22Rv1 (cell line): ENCODE data around the gene NOL7.

Experiments used
- H3K27ac ChIP-seq: fragments of 450-650 bp; 2 replicates; pipeline ENCODE4 v1.5.1; 2017
- ZFX ChIP-seq: fragments of 450-650 bp; IDR thresholded peaks from 2 replicates; pipeline ENCODE4 v1.6.1; 2017; ENCODE audit warnings: antibody characterized with exemption, borderline replicate concordance
- TF ChIP-seq, protein P1 (sequence below): fragments of 450-650 bp; IDR thresholded peaks from 2 replicates; pipeline ENCODE4 v1.5.1; 2017; ENCODE audit warnings: mild to moderate bottlenecking

Gene NOL7

DNA sequence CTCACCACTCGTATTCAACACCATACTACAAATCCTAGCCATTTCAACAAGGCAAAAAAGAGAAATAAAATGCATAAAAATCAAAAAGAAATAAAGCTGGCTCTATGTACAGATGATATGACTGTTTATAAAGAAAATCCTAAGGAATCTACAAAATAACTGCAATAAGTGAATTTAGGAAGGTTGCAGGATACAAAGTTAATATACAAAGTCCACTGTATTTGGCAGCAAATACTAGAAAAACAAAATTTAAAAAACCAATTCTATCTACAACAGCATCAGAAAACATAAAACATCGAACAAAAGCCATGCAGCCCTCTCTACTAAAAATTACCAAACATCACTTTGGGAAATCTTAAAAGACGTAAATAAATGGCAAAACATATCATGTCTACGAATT lies 48.9 kb downstream of the NOL7 start:
- no peak overlapping the region for H3K27ac ChIP-seq
- TF ChIP-seq, protein P1, sequence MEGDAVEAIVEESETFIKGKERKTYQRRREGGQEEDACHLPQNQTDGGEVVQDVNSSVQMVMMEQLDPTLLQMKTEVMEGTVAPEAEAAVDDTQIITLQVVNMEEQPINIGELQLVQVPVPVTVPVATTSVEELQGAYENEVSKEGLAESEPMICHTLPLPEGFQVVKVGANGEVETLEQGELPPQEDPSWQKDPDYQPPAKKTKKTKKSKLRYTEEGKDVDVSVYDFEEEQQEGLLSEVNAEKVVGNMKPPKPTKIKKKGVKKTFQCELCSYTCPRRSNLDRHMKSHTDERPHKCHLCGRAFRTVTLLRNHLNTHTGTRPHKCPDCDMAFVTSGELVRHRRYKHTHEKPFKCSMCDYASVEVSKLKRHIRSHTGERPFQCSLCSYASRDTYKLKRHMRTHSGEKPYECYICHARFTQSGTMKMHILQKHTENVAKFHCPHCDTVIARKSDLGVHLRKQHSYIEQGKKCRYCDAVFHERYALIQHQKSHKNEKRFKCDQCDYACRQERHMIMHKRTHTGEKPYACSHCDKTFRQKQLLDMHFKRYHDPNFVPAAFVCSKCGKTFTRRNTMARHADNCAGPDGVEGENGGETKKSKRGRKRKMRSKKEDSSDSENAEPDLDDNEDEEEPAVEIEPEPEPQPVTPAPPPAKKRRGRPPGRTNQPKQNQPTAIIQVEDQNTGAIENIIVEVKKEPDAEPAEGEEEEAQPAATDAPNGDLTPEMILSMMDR: no peak
- no peak for TF ChIP-seq ZFX

DNA sequence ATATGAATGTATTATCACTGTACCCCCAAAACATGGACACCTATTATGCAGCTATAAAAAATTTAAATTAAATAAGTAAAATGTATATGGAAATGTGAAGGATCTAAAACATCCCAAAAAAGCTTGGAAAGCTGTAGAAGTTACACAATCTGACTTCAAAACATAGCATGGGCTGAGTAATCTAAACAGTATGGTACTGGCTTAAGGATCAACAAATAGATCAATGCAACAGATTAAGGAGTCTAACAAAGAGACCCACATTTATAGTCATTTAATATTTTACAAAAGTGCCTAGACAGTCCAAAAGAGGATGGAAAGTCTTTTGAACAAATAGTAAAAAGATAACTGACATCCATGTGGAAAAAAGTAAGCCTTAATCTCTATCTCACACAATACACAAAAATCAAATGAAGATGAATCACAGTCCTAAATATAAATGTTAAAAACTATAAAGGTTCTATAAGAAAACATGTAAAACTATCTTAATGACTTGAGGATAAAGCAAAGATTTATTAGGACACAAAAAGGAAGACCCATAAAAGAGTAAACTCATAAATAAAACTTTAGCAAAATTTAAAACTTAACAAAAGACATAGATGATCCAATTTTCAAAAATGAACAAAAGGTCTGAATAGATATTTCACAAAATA lies 49.7 kb downstream of the NOL7 start:
- no peak overlapping the region for H3K27ac ChIP-seq
- TF ChIP-seq, protein P1: no peak
- TF ChIP-seq ZFX: no peak

DNA sequence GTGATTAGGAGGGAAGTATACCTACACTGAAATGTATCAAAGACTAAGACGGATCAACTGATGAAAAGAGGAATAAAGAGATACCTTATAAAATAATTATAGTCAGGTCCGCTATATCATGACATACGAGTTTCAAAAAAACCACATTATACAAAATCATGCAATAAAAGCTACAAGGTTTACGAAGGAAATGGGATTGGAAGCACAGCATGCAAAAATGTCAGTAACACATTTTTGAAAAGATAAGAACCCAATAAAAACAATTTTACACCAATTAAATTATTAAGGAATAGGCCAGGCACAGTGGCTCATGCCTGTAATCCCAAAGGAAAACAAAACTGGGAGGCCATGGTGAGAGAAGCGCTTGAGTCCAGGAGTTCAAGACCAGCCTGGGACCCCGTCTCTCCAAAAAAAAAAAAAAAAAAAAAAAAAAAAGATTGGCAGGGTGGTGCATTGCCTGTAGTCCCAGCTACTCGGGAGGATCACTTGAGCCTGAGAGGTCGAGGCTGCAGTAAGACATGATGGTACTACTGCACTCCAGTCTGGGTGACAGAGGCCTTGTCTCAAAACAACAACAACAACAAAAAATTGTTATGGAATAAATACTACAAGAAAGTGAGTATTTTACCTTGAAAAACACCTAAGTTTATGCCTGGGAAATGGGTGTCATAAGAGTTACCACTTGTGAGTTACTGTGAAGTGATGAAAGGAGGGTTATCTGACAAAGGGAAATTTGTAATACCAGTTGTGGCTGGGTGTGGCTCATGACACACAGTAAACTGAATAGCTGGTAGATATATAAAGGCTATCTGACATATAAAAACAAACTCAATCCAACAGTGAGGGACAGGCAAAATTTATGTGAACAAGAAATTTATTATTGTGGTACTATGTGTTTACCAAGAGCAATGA lies 51.3 kb downstream of the NOL7 start:
- H3K27ac ChIP-seq: no peak overlapping the region
- TF ChIP-seq, protein P1: no peak
- no peak for TF ChIP-seq ZFX

DNA sequence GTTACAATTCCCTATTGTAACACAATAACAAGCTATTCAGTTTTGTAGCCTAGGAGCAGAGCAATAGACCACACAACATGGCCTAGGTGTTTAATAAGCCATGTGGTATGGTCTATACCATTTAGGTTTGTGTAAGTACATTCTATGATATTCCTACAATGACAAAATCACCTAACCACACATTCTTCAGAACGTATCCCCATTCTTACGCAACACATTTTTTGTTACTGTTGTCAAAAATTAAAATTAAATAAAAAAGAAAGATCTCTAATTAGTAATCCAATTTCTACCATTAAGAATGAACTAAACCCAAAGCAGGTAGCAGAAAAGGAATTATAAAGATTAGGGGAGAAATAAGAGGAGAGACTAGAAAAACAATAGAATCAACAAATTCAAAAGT lies 52.5 kb downstream of the NOL7 start:
- H3K27ac ChIP-seq: no peak overlapping the region
- TF ChIP-seq, protein P1: no peak
- TF ChIP-seq ZFX: no peak

DNA sequence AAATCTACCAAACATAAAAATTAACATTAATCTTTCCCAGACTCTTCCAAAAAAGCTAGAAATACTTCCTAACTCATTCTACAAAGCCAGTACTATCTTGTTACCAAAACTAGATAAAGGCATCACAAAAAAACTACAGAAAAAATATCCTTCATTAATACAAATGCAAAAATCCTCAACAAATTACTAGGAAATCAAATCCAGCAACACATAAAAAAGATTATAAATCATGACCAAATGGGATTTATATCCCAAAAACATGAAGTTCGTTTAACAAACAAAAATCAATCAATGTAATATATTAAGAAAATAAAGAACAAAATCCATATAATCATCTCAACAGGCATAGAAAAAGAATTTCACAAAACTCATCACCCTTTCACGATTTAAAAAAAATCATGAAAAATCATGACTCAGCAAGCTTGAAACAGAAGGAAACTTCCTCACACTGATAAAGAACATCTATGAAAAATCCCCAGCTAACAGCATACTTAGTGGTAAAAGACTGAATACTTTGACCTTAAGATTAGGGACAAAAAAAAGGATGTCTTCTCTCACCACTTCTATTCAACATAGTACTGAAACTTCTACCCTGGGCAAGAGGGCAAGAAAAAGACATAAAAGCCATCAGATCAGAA lies 53.3 kb downstream of the NOL7 start:
- TF ChIP-seq ZFX: no peak
- TF ChIP-seq, protein P1: no peak
- no peak overlapping the region for H3K27ac ChIP-seq

DNA sequence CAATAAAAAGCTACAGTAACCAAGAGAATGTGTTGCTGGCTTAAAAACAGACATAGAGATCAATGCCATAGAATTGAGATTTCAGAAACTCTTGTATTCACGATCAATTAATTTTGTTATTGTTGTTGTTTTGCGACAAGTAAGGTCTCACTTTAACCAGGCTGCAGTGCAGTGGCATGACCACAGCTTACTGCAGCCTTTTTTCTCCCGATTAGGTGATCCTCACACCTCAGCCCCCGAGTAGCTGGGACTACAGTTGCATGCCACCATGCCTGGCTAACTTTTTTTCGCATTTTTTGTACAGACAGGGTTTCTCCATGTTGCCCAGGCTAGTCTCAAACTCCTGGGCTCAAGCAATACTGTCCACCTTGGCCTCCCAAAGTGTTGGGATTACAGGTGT lies 54.3 kb downstream of the NOL7 start:
- H3K27ac ChIP-seq: no peak overlapping the region
- TF ChIP-seq, protein P1: no peak
- no peak for TF ChIP-seq ZFX
